Loucy (cell line): ENCODE measurements around the gene STIM1.

Source experiments
- H2AFZ ChIP-seq: fragments of 200-600 bp; sonication (generic); 2 replicates; pipeline ENCODE4 v1.6.0; 2016; ENCODE audit warnings: antibody characterized with exemption, mild to moderate bottlenecking, low read length, moderate library complexity
- H3F3A ChIP-seq: fragments of 200-600 bp; 2 replicates; pipeline ENCODE4 v1.6.0; 2016; ENCODE audit warnings: antibody characterized with exemption, low read depth, mild to moderate bottlenecking
- H3K27me3 ChIP-seq: fragments of 200-600 bp; sonication (generic); 2 replicates; pipeline ENCODE4 v1.6.1; 2014; ENCODE audit warnings: low read length, mild to moderate bottlenecking; ENCODE audit not compliant: insufficient read depth, poor library complexity, severe bottlenecking
- H3K36me3 ChIP-seq: fragments of 200-600 bp; sonication (generic); 2 replicates; pipeline ENCODE4 v1.6.1; 2016; ENCODE audit warnings: low read length; ENCODE audit not compliant: insufficient read depth
- H3K4me1 ChIP-seq: fragments of 200-600 bp; sonication (generic); 2 replicates; pipeline ENCODE4 v1.5.1; 2014; ENCODE audit warnings: low read length, mild to moderate bottlenecking; ENCODE audit not compliant: insufficient read depth, poor library complexity, severe bottlenecking
- H3K4me2 ChIP-seq: fragments of 200-600 bp; sonication (generic); 2 replicates; pipeline ENCODE4 v1.6.0; 2014; ENCODE audit warnings: antibody characterized with exemption, low read length, low read depth, mild to moderate bottlenecking; ENCODE audit not compliant: poor library complexity, severe bottlenecking
- H3K4me3 ChIP-seq: fragments of 200-600 bp; sonication (generic); 2 replicates; pipeline ENCODE4 v1.5.1; 2014; ENCODE audit warnings: low read length, mild to moderate bottlenecking, mixed read lengths; ENCODE audit not compliant: poor library complexity, severe bottlenecking
- H3K79me2 ChIP-seq: fragments of 200-600 bp; sonication (generic); 2 replicates; pipeline ENCODE4 v1.6.1; 2014; ENCODE audit warnings: low read length; ENCODE audit not compliant: insufficient read depth
- H3K9ac ChIP-seq: fragments of 200-600 bp; sonication (generic); 2 replicates; pipeline ENCODE4 v1.6.0; 2014; ENCODE audit warnings: mild to moderate bottlenecking, low read depth, low read length, moderate library complexity; ENCODE audit not compliant: poor library complexity, severe bottlenecking
- H3K9me2 ChIP-seq: fragments of 200-600 bp; sonication (generic); replicated peaks from 2 replicates; pipeline ENCODE4 v1.6.1; 2016; ENCODE audit warnings: low read depth, low read length, mixed read lengths
- H3K9me3 ChIP-seq: fragments of 200-600 bp; sonication (generic); 2 replicates; pipeline ENCODE4 v1.6.1; 2014; ENCODE audit warnings: mild to moderate bottlenecking, antibody characterized with exemption, low read length, low read depth; ENCODE audit not compliant: insufficient read depth
- H4K20me1 ChIP-seq: fragments of 200-600 bp; sonication (generic); 2 replicates; pipeline ENCODE4 v1.6.0; 2014; ENCODE audit warnings: antibody characterized with exemption, low read length, mild to moderate bottlenecking; ENCODE audit not compliant: insufficient read depth, poor library complexity, severe bottlenecking
- CTCF ChIP-seq: fragments of 200-600 bp; sonication (generic); conservative IDR thresholded peaks from 2 replicates; pipeline ENCODE4 v1.5.1; 2014; ENCODE audit warnings: mild to moderate bottlenecking, antibody characterized with exemption, low read length
- EZH2phosphoT487 ChIP-seq: fragments of 200-600 bp; IDR thresholded peaks from 2 replicates; pipeline ENCODE4 v1.6.1; 2018; ENCODE audit warnings: antibody characterized with exemption, mild to moderate bottlenecking, moderate library complexity, borderline replicate concordance

The STIM1 gene

GRCh38 chr11:4065601-4066377 is 210.3 kb downstream of the STIM1 start:
- peaks cover 27% of the 10 kb centered on the region; the same call in 1 of the 2 replicates for H3K36me3 ChIP-seq
- H3K4me1 ChIP-seq, result peaks cover 24% of the 10 kb centered on the region
- H2AFZ ChIP-seq, result no peak overlapping the region
- TF ChIP-seq CTCF, result no peak
- TF ChIP-seq EZH2phosphoT487, result no peak
- H3K4me3 ChIP-seq, result no peak overlapping the region
- H4K20me1 ChIP-seq, result no peaks in the 10 kb centered on the region
- no peaks in the 10 kb centered on the region for H3F3A ChIP-seq
- H3K27me3 ChIP-seq, result no peaks in the 10 kb centered on the region
- H3K9me2 ChIP-seq, result no peaks in the 10 kb centered on the region
- H3K4me2 ChIP-seq, result no peak overlapping the region
- no peak overlapping the region for H3K9ac ChIP-seq
- no peaks in the 10 kb centered on the region for H3K79me2 ChIP-seq
- H3K9me3 ChIP-seq, result no peaks in the 10 kb centered on the region

GRCh38 chr11:4066910-4067309 is 211.4 kb downstream of the STIM1 start:
- no peak overlapping the region for H3K4me3 ChIP-seq
- peaks cover 27% of the 10 kb centered on the region for H3K4me1 ChIP-seq
- no peaks in the 10 kb centered on the region for H3F3A ChIP-seq
- H2AFZ ChIP-seq, result no peak overlapping the region
- no peaks in the 10 kb centered on the region for H3K9me3 ChIP-seq
- TF ChIP-seq EZH2phosphoT487 (no peak), CTCF (no peak)
- H3K36me3 ChIP-seq, result peaks cover 18% of the 10 kb centered on the region; the same call in 1 of the 2 replicates
- no peak overlapping the region for H3K4me2 ChIP-seq
- H3K9me2 ChIP-seq, result no peaks in the 10 kb centered on the region
- no peaks in the 10 kb centered on the region for H3K79me2 ChIP-seq
- no peaks in the 10 kb centered on the region for H4K20me1 ChIP-seq
- H3K27me3 ChIP-seq, result no peaks in the 10 kb centered on the region
- H3K9ac ChIP-seq, result no peak overlapping the region

- Histone ChIP-seq H2AFZ (no peak overlapping the region), H3K27me3 (no peaks in the 10 kb centered on the region), H3K4me3 (no peak overlapping the region), H3K79me2 (no peaks in the 10 kb centered on the region; the same call in 1 of the 2 replicates), H3K4me2 (peak overlapping the region; percentile 21), H3K4me1 (peaks cover 34% of the 10 kb centered on the region), H3K9ac (peak overlapping the region; percentile 12), H3K9me3 (no peaks in the 10 kb centered on the region), H3F3A (no peaks in the 10 kb centered on the region), H3K36me3 (peaks cover 28% of the 10 kb centered on the region; the same call in 1 of the 2 replicates), H4K20me1 (no peaks in the 10 kb centered on the region), H3K9me2 (no peaks in the 10 kb centered on the region)
- no peak for TF ChIP-seq EZH2phosphoT487
- no peak for TF ChIP-seq CTCF
Measured at GRCh38 chr11:4068962-4069361, 213.5 kb downstream of the STIM1 start.
